ENCODE data around the gene ACSM5.

The ACSM5 gene, protein sequence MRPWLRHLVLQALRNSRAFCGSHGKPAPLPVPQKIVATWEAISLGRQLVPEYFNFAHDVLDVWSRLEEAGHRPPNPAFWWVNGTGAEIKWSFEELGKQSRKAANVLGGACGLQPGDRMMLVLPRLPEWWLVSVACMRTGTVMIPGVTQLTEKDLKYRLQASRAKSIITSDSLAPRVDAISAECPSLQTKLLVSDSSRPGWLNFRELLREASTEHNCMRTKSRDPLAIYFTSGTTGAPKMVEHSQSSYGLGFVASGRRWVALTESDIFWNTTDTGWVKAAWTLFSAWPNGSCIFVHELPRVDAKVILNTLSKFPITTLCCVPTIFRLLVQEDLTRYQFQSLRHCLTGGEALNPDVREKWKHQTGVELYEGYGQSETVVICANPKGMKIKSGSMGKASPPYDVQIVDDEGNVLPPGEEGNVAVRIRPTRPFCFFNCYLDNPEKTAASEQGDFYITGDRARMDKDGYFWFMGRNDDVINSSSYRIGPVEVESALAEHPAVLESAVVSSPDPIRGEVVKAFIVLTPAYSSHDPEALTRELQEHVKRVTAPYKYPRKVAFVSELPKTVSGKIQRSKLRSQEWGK

GRCh38 chr16:20409398-20410120 lies at the start of gene ACSM5:
Gene ACSM5, plus strand, starts transcription at chr16:20409534. Its CDS starts 1,951 bp downstream, at chr16:20411485.
- Histone ChIP-seq H3K9ac (ENCODE audit: low read length) (no peak within 1 kb of the TSS), H3K27ac (ENCODE audit: low read depth, low read length) (0 out of 2 replicates have a peak within 1 kb of the TSS, but pooled peaks have one; percentile 6)

GRCh38 chr16:20359997-20360396 lies 49.3 kb upstream of the ACSM5 start:
- Histone ChIP-seq H3K4me1 (ENCODE audit: control insufficient read depth, insufficient read depth, low read length) (no peaks in the 10 kb centered on the region), H3K36me3 (ENCODE audit: control insufficient read depth, insufficient read depth, low read length) (no peaks in the 10 kb centered on the region), H3K9me3 (ENCODE audit: control insufficient read depth, insufficient read depth, low read depth, low read length) (no peaks in the 10 kb centered on the region), H3K27ac (ENCODE audit: low read depth, low read length) (no peak overlapping the region), H3K4me3 (ENCODE audit: low read depth, low read length) (no peak overlapping the region), H3K27me3 (ENCODE audit: control insufficient read depth, insufficient read depth, low read length) (peaks cover 15% of the 10 kb centered on the region), H3K9ac (ENCODE audit: low read length) (no peak overlapping the region)

More at GRCh38 chr16:20409398-20410120, at the start of gene ACSM5:
- Histone ChIP-seq H3K27me3 (ENCODE audit: control insufficient read depth, insufficient read depth, low read length) (no peaks in the 10 kb centered on the region), H3K9me3 (ENCODE audit: control insufficient read depth, insufficient read depth, low read depth, low read length) (0 out of 2 replicates have a peak, but pooled peaks cover 3% of the 10 kb centered on the region), H3K4me1 (ENCODE audit: control insufficient read depth, insufficient read depth, low read length) (peaks cover 4% of the 10 kb centered on the region; the same call in 1 of the 2 replicates), H3K4me3 (ENCODE audit: low read depth, low read length) (no peak within 1 kb of the TSS), H3K36me3 (ENCODE audit: control insufficient read depth, insufficient read depth, low read length) (no peaks in the 10 kb centered on the region)

DNA sequence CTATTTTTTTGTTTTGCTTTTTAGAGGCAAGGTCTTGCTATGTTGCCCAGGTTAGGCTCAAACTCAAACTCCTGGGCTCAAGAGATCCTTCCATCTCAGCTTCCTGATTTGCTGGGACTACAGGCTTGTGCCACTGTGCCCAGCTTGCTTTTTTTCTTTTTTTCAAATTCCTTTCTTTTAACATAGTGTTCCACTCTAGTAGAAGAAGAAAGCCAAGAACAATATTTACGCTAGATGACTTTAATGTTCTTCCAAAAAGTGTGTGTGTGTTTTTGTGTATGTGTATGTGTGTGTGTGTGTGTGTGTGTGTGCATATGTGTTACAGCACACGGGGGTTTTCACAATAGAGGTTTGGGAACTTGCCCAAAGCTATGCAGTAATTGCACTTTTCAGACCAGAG lies 46.1 kb upstream of the ACSM5 start:
- Histone ChIP-seq H3K4me1 (ENCODE audit: control insufficient read depth, insufficient read depth, low read length) (no peaks in the 10 kb centered on the region), H3K9ac (ENCODE audit: low read length) (no peak overlapping the region), H3K9me3 (ENCODE audit: control insufficient read depth, insufficient read depth, low read depth, low read length) (no peaks in the 10 kb centered on the region)

DNA sequence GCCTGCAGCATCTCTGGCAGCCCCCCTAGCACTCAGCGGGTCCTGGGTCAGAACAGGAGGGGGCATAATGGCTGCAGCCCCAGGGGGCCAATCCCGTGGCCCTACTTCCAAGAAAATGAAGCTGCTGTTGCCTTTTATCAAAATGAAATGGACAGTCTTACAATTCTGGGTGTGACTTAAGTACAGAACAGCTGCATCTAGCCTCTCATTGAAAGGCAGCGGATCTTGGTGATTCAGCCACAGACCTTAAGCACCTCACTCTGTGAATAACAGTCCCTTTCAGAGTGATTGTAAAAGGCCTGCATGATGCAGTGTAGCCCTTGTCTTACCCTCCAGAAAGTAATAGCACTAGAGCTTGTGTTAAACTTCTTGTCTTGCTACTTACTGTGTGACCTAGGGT lies 45.3 kb upstream of the ACSM5 start:
- H3K4me3 ChIP-seq (ENCODE audit: low read depth, low read length) = no peak overlapping the region
- no peak overlapping the region for H3K9ac ChIP-seq (ENCODE audit: low read length)
- H3K4me1 ChIP-seq (ENCODE audit: control insufficient read depth, insufficient read depth, low read length) = no peaks in the 10 kb centered on the region
- no peaks in the 10 kb centered on the region for H3K36me3 ChIP-seq (ENCODE audit: control insufficient read depth, insufficient read depth, low read length)
- H3K9me3 ChIP-seq (ENCODE audit: control insufficient read depth, insufficient read depth, low read depth, low read length) = no peaks in the 10 kb centered on the region
- no peak overlapping the region for H3K27ac ChIP-seq (ENCODE audit: low read depth, low read length)
- peaks cover 18% of the 10 kb centered on the region for H3K27me3 ChIP-seq (ENCODE audit: control insufficient read depth, insufficient read depth, low read length)

More for the DNA sequence above, 46.1 kb upstream of the ACSM5 start:
- Histone ChIP-seq H3K4me3 (ENCODE audit: low read depth, low read length) (no peak overlapping the region), H3K27ac (ENCODE audit: low read depth, low read length) (no peak overlapping the region), H3K36me3 (ENCODE audit: control insufficient read depth, insufficient read depth, low read length) (no peaks in the 10 kb centered on the region), H3K27me3 (ENCODE audit: control insufficient read depth, insufficient read depth, low read length) (peaks cover 22% of the 10 kb centered on the region)

DNA sequence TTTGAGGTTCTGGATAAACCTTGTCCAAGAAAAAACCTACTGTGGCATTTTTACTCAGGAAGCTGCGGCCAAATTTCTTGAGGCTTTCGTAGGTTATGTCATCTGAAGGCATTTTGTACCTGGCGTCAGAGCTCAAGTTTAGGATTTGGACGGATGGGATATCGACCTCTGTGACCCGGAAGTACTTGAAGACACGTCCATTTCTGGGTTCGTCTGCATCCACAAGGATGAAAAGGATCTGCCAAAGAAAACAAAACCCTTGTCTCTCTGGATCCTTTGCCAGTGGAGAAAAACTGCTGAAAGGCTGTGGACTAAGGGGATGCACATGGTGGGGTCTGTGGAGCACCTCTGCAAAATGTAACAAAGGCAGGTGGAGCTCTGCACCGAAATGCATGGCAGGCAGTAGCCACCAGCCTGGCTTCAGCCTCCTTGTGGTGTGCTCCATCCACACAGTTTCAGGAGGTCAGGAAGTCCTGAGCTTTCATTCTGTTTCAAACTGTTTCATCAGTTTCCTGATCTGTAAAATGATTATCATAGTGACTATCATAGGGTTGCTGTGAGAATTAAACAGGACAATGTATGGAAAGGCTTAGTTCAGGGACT lies 39.8 kb upstream of the ACSM5 start:
- Histone ChIP-seq H3K9me3 (ENCODE audit: control insufficient read depth, insufficient read depth, low read depth, low read length) (no peaks in the 10 kb centered on the region), H3K27ac (ENCODE audit: low read depth, low read length) (no peak overlapping the region), H3K9ac (ENCODE audit: low read length) (no peak overlapping the region), H3K27me3 (ENCODE audit: control insufficient read depth, insufficient read depth, low read length) (peaks cover 8% of the 10 kb centered on the region; the same call in 1 of the 2 replicates), H3K4me1 (ENCODE audit: control insufficient read depth, insufficient read depth, low read length) (no peaks in the 10 kb centered on the region), H3K4me3 (ENCODE audit: low read depth, low read length) (no peak overlapping the region), H3K36me3 (ENCODE audit: control insufficient read depth, insufficient read depth, low read length) (no peaks in the 10 kb centered on the region)

DNA sequence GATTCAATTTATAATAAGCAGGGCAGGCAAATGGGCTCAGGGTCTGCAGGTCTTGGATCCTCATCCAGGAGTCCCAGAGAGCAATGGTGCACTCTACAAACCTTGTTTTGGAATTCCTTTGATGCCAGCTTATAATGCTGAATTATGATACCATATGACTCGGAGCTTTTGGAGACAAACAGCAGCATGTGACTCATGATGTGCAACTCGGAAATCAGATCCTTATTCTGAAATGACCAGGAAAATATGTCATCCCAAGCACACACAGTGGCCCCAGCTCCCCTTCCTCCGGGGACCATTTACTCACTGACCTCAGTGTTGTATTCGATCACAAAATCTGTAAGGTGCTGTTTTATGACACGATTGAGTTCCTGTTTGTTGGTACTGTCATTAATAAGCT lies 36.6 kb upstream of the ACSM5 start:
- Histone ChIP-seq H3K27me3 (ENCODE audit: control insufficient read depth, insufficient read depth, low read length) (peaks cover 5% of the 10 kb centered on the region; the same call in 1 of the 2 replicates), H3K4me3 (ENCODE audit: low read depth, low read length) (no peak overlapping the region), H3K27ac (ENCODE audit: low read depth, low read length) (no peak overlapping the region), H3K9ac (ENCODE audit: low read length) (no peak overlapping the region), H3K4me1 (ENCODE audit: control insufficient read depth, insufficient read depth, low read length) (no peaks in the 10 kb centered on the region), H3K36me3 (ENCODE audit: control insufficient read depth, insufficient read depth, low read length) (no peaks in the 10 kb centered on the region), H3K9me3 (ENCODE audit: control insufficient read depth, insufficient read depth, low read depth, low read length) (no peaks in the 10 kb centered on the region)

DNA sequence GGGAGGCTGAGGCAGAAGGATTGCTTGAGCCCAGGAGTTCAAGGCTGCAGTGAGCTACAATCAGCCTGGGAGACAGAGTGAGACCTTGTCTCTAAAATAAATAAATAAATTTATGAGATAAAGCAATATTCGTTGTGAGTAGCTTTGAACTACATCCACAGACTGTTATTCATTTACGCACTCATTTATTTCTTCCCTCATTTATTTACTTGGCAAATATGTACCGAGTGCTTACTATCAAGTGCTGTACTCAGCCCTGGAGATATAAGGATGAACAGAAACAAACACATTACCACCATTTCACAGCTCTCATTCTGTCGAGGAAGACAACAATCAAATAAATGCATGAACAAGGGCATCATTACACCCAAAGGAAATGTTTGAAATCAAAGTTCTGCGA lies 32.2 kb upstream of the ACSM5 start:
- Histone ChIP-seq H3K27ac (ENCODE audit: low read depth, low read length) (no peak overlapping the region), H3K27me3 (ENCODE audit: control insufficient read depth, insufficient read depth, low read length) (no peaks in the 10 kb centered on the region), H3K36me3 (ENCODE audit: control insufficient read depth, insufficient read depth, low read length) (no peaks in the 10 kb centered on the region), H3K4me1 (ENCODE audit: control insufficient read depth, insufficient read depth, low read length) (no peaks in the 10 kb centered on the region), H3K9ac (ENCODE audit: low read length) (no peak overlapping the region), H3K4me3 (ENCODE audit: low read depth, low read length) (no peak overlapping the region), H3K9me3 (ENCODE audit: control insufficient read depth, insufficient read depth, low read depth, low read length) (no peaks in the 10 kb centered on the region)

DNA sequence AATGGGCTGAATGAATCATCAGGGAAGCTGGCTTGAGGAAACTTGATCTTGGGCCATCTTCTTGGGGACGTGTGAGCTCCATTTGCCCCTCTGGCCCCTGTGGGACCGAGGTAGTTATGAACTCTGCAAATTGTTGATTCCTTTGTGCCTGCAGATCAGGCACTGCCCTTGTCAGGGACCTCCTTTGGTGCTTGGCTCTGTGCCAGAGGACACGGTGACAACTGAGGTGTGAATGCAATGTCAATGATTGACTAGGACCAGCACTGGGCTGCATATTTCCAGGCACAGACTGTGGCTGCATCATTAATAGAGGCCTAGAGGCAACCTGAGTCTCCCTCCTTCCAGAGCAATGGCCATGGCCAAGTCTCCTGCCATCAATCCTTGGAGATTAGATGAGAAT lies 28.6 kb upstream of the ACSM5 start:
- Histone ChIP-seq H3K4me3 (ENCODE audit: low read depth, low read length) (no peak overlapping the region), H3K36me3 (ENCODE audit: control insufficient read depth, insufficient read depth, low read length) (no peaks in the 10 kb centered on the region), H3K27me3 (ENCODE audit: control insufficient read depth, insufficient read depth, low read length) (no peaks in the 10 kb centered on the region), H3K9me3 (ENCODE audit: control insufficient read depth, insufficient read depth, low read depth, low read length) (no peaks in the 10 kb centered on the region), H3K4me1 (ENCODE audit: control insufficient read depth, insufficient read depth, low read length) (0 out of 2 replicates have a peak, but pooled peaks cover 4% of the 10 kb centered on the region), H3K9ac (ENCODE audit: low read length) (no peak overlapping the region), H3K27ac (ENCODE audit: low read depth, low read length) (no peak overlapping the region)

- peaks cover 8% of the 10 kb centered on the region; the same call in 1 of the 2 replicates for H3K27me3 ChIP-seq (ENCODE audit: control insufficient read depth, insufficient read depth, low read length)
- H3K36me3 ChIP-seq (ENCODE audit: control insufficient read depth, insufficient read depth, low read length) = no peaks in the 10 kb centered on the region
- no peak overlapping the region for H3K27ac ChIP-seq (ENCODE audit: low read depth, low read length)
- no peak overlapping the region for H3K4me3 ChIP-seq (ENCODE audit: low read depth, low read length)
- no peak overlapping the region for H3K9ac ChIP-seq (ENCODE audit: low read length)
- H3K4me1 ChIP-seq (ENCODE audit: control insufficient read depth, insufficient read depth, low read length) = 0 out of 2 replicates have a peak, but pooled peaks cover 9% of the 10 kb centered on the region
- no peaks in the 10 kb centered on the region for H3K9me3 ChIP-seq (ENCODE audit: control insufficient read depth, insufficient read depth, low read depth, low read length)
Observed at GRCh38 chr16:20382202-20382948, 27.0 kb upstream of the ACSM5 start.
